PFSK-1 (cell line): ENCODE measurements around the gene RETREG1.

Experiments used
- FOXP2 ChIP-seq: optimal IDR thresholded peaks from 2 replicates; pipeline ENCODE3; 2011; ENCODE audit warnings: borderline replicate concordance, control low read depth, inconsistent platforms; ENCODE audit not compliant: insufficient read depth; ENCODE audit errors: extremely low read length, extremely low read depth
- POLR2AphosphoS5 ChIP-seq: IDR thresholded peaks from 2 replicates; pipeline ENCODE4 v1.6.1; 2012; ENCODE audit warnings: low read depth, mild to moderate bottlenecking, control low read depth, low read length, moderate library complexity
- SIN3A ChIP-seq: IDR thresholded peaks from 2 replicates; pipeline ENCODE4 v1.6.1; 2012; ENCODE audit warnings: mild to moderate bottlenecking, low read length, moderate library complexity, borderline replicate concordance; ENCODE audit not compliant: insufficient read depth
- TF ChIP-seq, protein P1 (sequence below), 2 experiments: IDR thresholded peaks; 2 replicates each; pipeline versions ENCODE4 v1.6.1 to v1.8.0; 2011 to 2012; ENCODE audit warnings: low read depth in 2 of 2, low read length in 2 of 2, control low read depth in 1 of 2, inconsistent platforms in 1 of 2, mild to moderate bottlenecking in 1 of 2, moderate library complexity in 1 of 2; ENCODE audit not compliant: insufficient read depth in 1 of 2

DNA sequence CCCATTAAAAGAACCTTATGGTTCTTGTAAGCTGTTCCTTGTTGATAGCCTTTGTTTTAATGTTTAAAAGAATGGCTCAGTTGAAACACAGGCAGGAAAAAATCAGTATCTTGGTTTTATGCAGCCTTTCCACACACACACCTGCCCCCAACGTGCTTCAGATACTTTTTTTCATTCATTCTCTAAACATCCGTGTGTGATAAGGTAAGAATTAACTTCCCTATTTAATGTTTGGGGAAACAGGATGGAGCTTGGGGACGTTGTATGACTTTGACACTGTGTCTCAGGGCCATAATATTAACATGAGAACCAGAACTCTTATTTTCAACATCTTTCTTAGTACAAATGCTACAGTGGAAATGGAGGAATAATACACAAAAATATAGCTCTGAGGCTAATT lies 145.4 kb downstream of the RETREG1 start:
- TF ChIP-seq FOXP2 (no peak), POLR2AphosphoS5 (no peak), SIN3A (no peak)
- TF ChIP-seq, protein P1, sequence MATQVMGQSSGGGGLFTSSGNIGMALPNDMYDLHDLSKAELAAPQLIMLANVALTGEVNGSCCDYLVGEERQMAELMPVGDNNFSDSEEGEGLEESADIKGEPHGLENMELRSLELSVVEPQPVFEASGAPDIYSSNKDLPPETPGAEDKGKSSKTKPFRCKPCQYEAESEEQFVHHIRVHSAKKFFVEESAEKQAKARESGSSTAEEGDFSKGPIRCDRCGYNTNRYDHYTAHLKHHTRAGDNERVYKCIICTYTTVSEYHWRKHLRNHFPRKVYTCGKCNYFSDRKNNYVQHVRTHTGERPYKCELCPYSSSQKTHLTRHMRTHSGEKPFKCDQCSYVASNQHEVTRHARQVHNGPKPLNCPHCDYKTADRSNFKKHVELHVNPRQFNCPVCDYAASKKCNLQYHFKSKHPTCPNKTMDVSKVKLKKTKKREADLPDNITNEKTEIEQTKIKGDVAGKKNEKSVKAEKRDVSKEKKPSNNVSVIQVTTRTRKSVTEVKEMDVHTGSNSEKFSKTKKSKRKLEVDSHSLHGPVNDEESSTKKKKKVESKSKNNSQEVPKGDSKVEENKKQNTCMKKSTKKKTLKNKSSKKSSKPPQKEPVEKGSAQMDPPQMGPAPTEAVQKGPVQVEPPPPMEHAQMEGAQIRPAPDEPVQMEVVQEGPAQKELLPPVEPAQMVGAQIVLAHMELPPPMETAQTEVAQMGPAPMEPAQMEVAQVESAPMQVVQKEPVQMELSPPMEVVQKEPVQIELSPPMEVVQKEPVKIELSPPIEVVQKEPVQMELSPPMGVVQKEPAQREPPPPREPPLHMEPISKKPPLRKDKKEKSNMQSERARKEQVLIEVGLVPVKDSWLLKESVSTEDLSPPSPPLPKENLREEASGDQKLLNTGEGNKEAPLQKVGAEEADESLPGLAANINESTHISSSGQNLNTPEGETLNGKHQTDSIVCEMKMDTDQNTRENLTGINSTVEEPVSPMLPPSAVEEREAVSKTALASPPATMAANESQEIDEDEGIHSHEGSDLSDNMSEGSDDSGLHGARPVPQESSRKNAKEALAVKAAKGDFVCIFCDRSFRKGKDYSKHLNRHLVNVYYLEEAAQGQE (IDR thresholded peaks at IDR 0.05; ENCODE audit: insufficient read depth in 1 of 2, low read depth in 2 of 2, low read length in 2 of 2): no peak
